Coronary artery (tissue), 2 donors: Measurements from ENCODE around the gene PALM3.

Experiments used
- DNase-seq: peaks from one replicate; pipeline ENCODE4 v3.0.0-alpha.2; 2017; ENCODE audit warnings: low spot score
- H3K27ac ChIP-seq, 2 donors: fragments of 200-600 bp; sonication (generic); one replicate each; pipeline ENCODE4 v1.5.1; 2016 to 2019
- H3K4me3 ChIP-seq: fragments of 200-600 bp; sonication (generic); 2 replicates; pipeline ENCODE4 v1.5.1; 2016; ENCODE audit warnings: mild to moderate bottlenecking, moderate library complexity
- TF ChIP-seq, protein P1 (sequence below): fragments of 200-600 bp; sonication (generic); IDR thresholded peaks from one replicate; pipeline ENCODE4 v1.5.1; 2019; ENCODE audit warnings: antibody characterized with exemption

Gene PALM3

GRCh38 chr19:14089412-14089661 is 27.5 kb upstream of the PALM3 start:
- Histone ChIP-seq H3K4me3 (peak overlapping the region; percentile 86), H3K27ac (peak overlapping the region; percentile 22 to 97)
- TF ChIP-seq, protein P1, sequence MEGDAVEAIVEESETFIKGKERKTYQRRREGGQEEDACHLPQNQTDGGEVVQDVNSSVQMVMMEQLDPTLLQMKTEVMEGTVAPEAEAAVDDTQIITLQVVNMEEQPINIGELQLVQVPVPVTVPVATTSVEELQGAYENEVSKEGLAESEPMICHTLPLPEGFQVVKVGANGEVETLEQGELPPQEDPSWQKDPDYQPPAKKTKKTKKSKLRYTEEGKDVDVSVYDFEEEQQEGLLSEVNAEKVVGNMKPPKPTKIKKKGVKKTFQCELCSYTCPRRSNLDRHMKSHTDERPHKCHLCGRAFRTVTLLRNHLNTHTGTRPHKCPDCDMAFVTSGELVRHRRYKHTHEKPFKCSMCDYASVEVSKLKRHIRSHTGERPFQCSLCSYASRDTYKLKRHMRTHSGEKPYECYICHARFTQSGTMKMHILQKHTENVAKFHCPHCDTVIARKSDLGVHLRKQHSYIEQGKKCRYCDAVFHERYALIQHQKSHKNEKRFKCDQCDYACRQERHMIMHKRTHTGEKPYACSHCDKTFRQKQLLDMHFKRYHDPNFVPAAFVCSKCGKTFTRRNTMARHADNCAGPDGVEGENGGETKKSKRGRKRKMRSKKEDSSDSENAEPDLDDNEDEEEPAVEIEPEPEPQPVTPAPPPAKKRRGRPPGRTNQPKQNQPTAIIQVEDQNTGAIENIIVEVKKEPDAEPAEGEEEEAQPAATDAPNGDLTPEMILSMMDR: no peak
- DNase-seq: no peak

GRCh38 chr19:14088634-14089411 is 26.9 kb upstream of the PALM3 start:
- peak overlapping the region in 1 of 2 donors; percentile 97 for H3K27ac ChIP-seq
- TF ChIP-seq, protein P1: no peak
- peak overlapping the region; percentile 86 for H3K4me3 ChIP-seq
- no peak for DNase-seq

DNA sequence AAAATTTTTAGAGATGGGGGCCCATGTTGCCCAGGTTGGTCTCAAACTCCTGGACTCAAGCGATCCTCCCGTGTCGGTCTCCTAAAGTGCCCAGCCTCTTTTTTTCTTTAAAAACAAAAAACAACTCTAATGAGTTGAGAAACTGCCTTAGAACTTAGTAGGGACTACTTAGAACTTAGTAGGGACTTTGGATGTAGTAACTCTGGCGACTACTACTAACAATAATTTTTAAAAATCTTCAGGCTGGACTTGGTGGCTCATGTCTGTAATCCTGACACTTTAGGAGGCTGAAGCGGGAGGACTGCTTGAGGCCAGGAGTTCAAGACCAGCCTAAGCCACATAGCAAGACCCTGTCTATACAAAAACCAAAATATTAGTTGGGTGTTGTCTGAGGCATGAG is 24.2 kb upstream of the PALM3 start:
- H3K27ac ChIP-seq: no peak overlapping the region
- H3K4me3 ChIP-seq: no peak overlapping the region
- TF ChIP-seq, protein P1: no peak
- no peak for DNase-seq

GRCh38 chr19:14085309-14085995 is 23.6 kb upstream of the PALM3 start, which contains the start of gene C19orf67:
TSS of gene C19orf67 (minus strand) at chr19:14085783. CDS start at chr19:14085627, 156 bp downstream.
- no peak for DNase-seq
- TF ChIP-seq, protein P1: no peak
- Histone ChIP-seq H3K4me3 (no peak within 1 kb of the TSS), H3K27ac (no peak within 1 kb of the TSS)

DNA sequence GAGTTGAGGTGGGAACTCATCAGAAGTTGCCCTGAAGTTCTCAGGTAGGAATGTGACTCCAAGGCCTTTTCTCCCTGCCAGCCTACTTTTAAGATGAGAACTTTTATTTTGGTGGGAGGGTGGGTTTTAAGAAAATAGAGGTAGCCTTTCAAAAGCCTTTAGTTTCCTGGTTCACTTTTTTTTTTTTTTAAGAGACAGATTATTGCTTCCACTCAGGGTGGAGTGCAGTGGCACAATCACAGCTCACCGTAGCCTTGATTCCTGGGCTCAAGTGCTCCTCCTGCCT is 20.7 kb upstream of the PALM3 start:
- Histone ChIP-seq H3K27ac (peak overlapping the region; percentile 75 to 98), H3K4me3 (peak overlapping the region; percentile 95)
- DNase-seq: no peak
- TF ChIP-seq, protein P1: no peak

- TF ChIP-seq, protein P1: no peak
- DNase-seq: no peak
- Histone ChIP-seq H3K4me3 (peak overlapping the region; percentile 95), H3K27ac (peak overlapping the region; percentile 75 to 98)
These were observed 20.2 kb upstream of the PALM3 start for GRCh38 chr19:14081797-14082674.
